K562 (cell line): ENCODE measurements around the gene CSH1. TPM values are rescaled to one million over a fixed set of nuclear protein-coding genes. Genes with fewer than 3 reads are reported as not detected.

Experiments used
- CREB3L1 ChIP-seq: fragments of 450-650 bp; IDR thresholded peaks from 2 replicates; pipeline ENCODE4 v1.6.1; 2014; ENCODE audit warnings: low read depth, mild to moderate bottlenecking, moderate library complexity, borderline replicate concordance
- CTBP1 ChIP-seq: fragments of 450-650 bp; IDR thresholded peaks from 2 replicates; pipeline ENCODE4 v1.6.1; 2016; ENCODE audit warnings: borderline replicate concordance
- FOXP1 ChIP-seq: sonication (generic); formaldehyde crosslinking; IDR thresholded peaks from 2 replicates; pipeline ENCODE4 v1.8.0; 2022; ENCODE audit warnings: mild to moderate bottlenecking, missing genetic modification reagents
- HBP1 ChIP-seq: fragments of 450-650 bp; formaldehyde crosslinking; IDR thresholded peaks from 2 replicates; pipeline ENCODE4 v1.4.0; 2022; ENCODE audit warnings: missing genetic modification characterization
- MBD2 ChIP-seq: sonication (generic); IDR thresholded peaks from 2 replicates; pipeline ENCODE4 v1.6.1; 2016; ENCODE audit warnings: low read depth, borderline replicate concordance
- MYNN ChIP-seq, 2 experiments: sonication (generic); formaldehyde crosslinking in 1 of 2; IDR thresholded peaks; 2 replicates each; pipeline versions ENCODE4 v1.5.0 to v1.6.1; 2016 to 2020; ENCODE audit warnings: antibody characterized with exemption in 1 of 2, missing genetic modification reagents in 1 of 2
- NR1H2 ChIP-seq: sonication (generic); formaldehyde crosslinking; IDR thresholded peaks from 2 replicates; pipeline ENCODE4 v1.4.0; 2020; ENCODE audit warnings: mild to moderate bottlenecking, missing genetic modification reagents
- NR3C1 ChIP-seq: sonication (generic); formaldehyde crosslinking; IDR thresholded peaks from 2 replicates; pipeline ENCODE4 v1.8.1; 2022; ENCODE audit warnings: missing genetic modification reagents
- SIN3B ChIP-seq: fragments of 450-650 bp; IDR thresholded peaks from 2 replicates; pipeline ENCODE4 v1.6.1; 2017; ENCODE audit warnings: low read depth, mild to moderate bottlenecking, moderate library complexity
- SRSF9 ChIP-seq: fragments of 200-400 bp; formaldehyde crosslinking; IDR thresholded peaks from 2 replicates; pipeline ENCODE4 v1.6.1; 2017; ENCODE audit warnings: low read depth, low read length, borderline replicate concordance
- STAT6 ChIP-seq: sonication (generic); formaldehyde crosslinking; IDR thresholded peaks from 2 replicates; pipeline ENCODE4 v1.8.1; 2023; ENCODE audit warnings: mild to moderate bottlenecking, missing genetic modification reagents
- TGIF2 ChIP-seq: sonication (generic); formaldehyde crosslinking; IDR thresholded peaks from 2 replicates; pipeline ENCODE4 v1.8.1; 2022; ENCODE audit warnings: mild to moderate bottlenecking, missing genetic modification reagents, moderate library complexity
- THRB ChIP-seq: fragments of 450-650 bp; formaldehyde crosslinking; conservative IDR thresholded peaks from 2 replicates; pipeline ENCODE4 v1.4.0; 2022; ENCODE audit warnings: mild to moderate bottlenecking, missing genetic modification characterization
- ZBTB11 ChIP-seq, 3 experiments: fragments of 200-800 bp in 1 of 3; fragments of 250-450 bp in 1 of 3; fragments of 450-650 bp in 1 of 3; sonication (Bioruptor Pico) in 1 of 3; sonication (Bioruptor generic) in 1 of 3; formaldehyde crosslinking in 1 of 3; IDR thresholded peaks; 2 replicates each; pipeline versions ENCODE4 v1.6.1 to v1.8.0; 2016 to 2022; ENCODE audit warnings: mild to moderate bottlenecking in 2 of 3, missing genetic modification characterization in 2 of 3, missing compliant biosample characterization in 1 of 3, moderate library complexity in 1 of 3
- ZNF134 ChIP-seq: fragments of 250-450 bp; sonication (Bioruptor Pico); conservative IDR thresholded peaks from 2 replicates; pipeline ENCODE4 v1.4.0; 2020
- ZNF282 ChIP-seq: sonication (generic); formaldehyde crosslinking; IDR thresholded peaks from 2 replicates; pipeline ENCODE4 v1.8.1; 2023; ENCODE audit warnings: missing genetic modification reagents
- polyA plus RNA-seq, 8 experiments: library from polyadenylated mRNA; depleted of rRNA in 4 of 8; stranded (reverse) in 5 of 8; unstranded in 3 of 8; fragments of >200 nt; fragmentation: Nextera tagmentation in 2 of 8; fragmentation: Illumina TruSeq in 1 of 8; extraction: Ambion mirVana in 2 of 8; extraction: Trizol in 1 of 8; gene quantifications; 2 replicates each; pipeline versions ENCODE4 v1.2.1 to v1.2.3, GENCODE V29; 2011 to 2014; ENCODE audit warnings: inconsistent platforms in 1 of 8, missing spikeins in 1 of 8
- total RNA-seq, 7 experiments: library from RNA; depleted of rRNA in 6 of 7; stranded (reverse); fragments of >200 nt in 6 of 7; fragmentation: Illumina TruSeq in 2 of 7; extraction: Trizol in 2 of 7; gene quantifications; 2 replicates each; pipeline versions ENCODE4 v1.2.1 to v1.2.3, GENCODE V29; 2011 to 2021; ENCODE audit warnings: low replicate concordance in 1 of 7

The CSH1 gene
- total and polyA plus RNA-seq, 9 of the 15 experiments (the other 6 are each of a cell fraction or from before 2014, with no cell fraction given), result not detected

- TF ChIP-seq ZBTB11 (CRISPR knock-in tag; IDR thresholded peaks at IDR 0.05) (peak in 1 of 3 experiments; percentile 83; a peak in 2 of 6 replicates), CTBP1 (peak; percentile 76; the same call in 1 of the 2 replicates), NR3C1 (CRISPR knock-in tag) (peak; percentile 96), CREB3L1 (peak; percentile 92; the same call in 1 of the 2 replicates), FOXP1 (peak; percentile 94), MYNN (IDR thresholded peaks at IDR 0.05) (no peak), MYNN (CRISPR knock-in tag; IDR thresholded peaks at IDR 0.05) (no peak), STAT6 (CRISPR knock-in tag) (peak; percentile 87; the same call in 1 of the 2 replicates), HBP1 (CRISPR knock-in tag) (no peak), ZNF282 (CRISPR knock-in tag) (peak; percentile 90; the same call in 1 of the 2 replicates), ZNF134 (CRISPR knock-in tag) (no peak), TGIF2 (CRISPR knock-in tag) (no peak), NR1H2 (CRISPR knock-in tag) (no peak), MBD2 (peak; percentile 98), SRSF9 (no peak), SIN3B (no peak), THRB (CRISPR knock-in tag) (no peak)
Observed at GRCh38 chr17:63848834-63849689, 47.3 kb downstream of the CSH1 start (continued).
